ENCODE data around the gene FARS2.

Gene FARS2

DNA sequence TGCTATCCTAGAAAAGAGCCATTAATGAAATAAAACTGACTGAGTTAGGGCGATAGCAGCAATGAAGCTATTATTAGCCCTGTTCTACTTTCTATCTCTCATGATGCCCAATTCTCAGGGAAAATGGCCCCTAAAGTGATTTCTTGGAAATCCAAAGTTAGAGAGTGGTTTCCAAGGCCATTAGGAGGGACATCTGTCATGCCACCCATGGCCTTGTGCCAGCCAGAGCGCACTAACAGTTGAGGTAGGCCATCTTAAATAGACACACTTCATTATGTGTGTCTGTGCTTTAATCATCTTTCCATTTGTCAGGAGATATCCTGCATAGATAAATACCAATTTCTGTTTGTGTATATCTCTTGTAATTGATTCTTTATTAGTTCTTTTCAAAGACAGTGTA is 483.8 kb downstream of the FARS2 start:
- DNase-seq: no peak

DNA sequence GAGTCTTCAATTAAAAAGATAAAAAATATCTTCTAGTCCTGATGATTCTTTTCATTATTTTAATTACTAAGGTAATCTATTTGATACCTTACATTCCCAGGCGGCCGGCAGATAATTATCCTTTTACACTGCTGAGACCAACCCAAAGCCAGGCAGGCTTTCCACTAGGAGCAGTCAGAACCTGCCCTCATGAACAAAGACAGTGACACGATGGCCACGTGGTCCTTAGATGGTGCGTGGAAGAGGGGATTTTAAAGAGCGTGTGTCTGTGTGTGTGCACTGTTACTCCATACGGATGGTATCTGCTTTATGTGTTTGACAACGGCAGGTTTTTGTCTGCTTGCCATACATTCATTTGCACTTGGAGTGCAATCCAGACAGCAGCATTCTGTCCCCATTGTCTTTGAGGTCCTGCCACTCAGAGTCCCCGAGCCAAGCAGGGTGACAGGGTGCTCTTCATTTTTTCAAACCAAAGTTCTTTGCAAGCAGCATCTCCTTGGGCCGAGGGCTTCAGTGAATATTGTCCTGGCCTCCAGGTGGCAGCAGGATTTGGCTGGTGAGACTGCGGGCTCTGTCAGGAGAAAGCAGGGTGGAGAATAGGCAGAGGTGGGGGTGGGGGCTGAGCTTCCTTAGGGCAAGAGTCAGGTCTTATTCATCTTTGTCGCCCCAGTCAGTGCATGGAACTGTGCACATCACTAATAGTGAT is 484.9 kb downstream of the FARS2 start:
- peak in 1 of 2 experiments; percentile 9 for DNase-seq

DNA sequence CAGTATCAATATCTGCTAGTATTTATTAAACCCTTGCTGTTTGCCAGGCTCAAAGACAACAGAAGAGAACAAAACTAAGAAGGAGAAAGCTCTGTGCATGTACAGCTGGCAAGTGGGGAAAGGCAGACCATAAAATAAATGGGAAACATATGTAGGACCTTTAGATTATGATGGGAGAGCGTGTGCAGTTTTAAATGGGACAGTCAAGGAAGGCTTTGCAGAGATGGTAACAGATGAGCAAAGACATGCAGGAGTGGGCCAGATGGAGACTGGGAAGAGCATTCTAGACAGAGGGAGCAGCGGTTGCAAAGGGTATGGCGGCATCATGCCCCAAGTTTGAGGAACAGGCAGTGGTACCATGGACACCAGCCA is 485.4 kb downstream of the FARS2 start:
- no peak for DNase-seq

DNA sequence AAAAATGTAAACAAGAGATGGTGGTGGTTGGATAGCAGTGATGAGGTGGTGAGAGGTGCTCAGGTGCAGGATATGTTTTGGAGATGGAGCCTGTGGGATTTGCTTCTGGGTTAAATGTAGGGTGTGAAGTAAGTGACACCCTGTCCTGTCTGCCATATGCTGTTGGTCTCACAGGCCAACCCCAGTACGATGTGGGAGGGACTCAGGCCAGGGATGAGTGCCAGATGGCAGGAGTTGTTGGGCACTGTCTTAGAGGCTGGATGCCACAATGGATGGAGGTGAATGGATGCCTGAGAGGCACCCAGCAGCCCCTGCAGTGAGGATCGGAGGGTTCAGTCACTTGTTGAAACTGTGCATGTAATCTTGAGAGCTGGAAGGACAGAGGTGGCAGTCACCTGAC is 486.1 kb downstream of the FARS2 start:
- DNase-seq: no peak

DNA sequence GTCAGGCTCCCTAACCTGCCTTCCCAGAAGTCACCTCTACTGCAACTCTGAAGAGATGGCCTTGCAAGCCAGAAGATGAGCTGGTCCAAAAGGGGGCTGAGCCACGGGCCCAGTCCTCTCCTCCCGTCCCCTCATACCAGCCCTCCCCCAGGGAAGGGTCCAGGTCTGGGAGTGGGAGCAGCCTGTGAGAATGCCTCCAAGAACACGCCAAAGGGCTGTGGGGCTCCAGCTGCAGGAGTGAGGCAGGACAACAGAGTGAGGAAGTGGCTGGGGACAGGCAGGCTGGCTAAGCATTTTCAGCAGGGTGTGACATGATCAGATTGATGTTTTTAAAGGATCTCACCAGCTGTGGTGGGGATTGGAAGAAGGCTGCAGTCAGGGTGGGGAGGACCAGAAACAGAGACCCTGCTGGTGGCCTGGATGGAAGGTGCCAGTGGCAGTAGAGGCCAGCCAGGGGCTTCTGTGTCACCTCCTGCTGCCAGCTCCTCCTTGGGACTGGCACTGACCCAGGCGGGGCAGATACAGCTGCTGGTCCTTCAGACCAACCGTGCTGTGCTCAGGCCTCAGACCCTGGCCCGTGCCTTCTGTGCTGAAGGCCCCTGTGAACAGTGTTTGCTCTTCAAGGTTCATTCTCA is 487.8 kb downstream of the FARS2 start:
- no peak for DNase-seq

DNA sequence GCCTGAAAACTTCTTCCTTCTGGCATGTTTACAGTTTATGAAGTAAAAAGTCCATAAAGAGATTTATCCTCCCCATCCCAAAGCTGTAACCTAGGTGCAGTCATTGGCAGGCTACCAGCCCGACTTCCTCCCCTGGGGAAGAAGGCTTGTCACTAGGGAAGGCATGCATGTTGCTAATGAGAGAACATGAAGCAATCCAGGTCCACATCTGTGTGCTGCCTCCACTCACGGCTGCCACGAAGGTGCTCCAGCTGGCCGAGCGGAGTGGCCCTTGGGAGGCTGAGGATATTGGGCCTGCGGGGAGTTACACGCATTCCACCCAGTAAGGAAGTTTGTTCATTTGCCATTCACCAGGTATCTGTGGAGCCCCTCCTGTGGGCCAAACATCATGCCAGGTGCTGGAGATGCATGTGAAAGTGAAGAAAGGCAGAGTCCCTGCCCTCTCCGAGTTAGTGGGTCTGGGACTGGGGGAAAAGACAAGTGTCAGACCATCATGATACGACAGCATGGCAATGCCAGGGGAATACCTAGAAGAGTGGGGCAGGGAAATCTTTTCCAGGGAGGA is 488.4 kb downstream of the FARS2 start:
- no peak for DNase-seq

DNA sequence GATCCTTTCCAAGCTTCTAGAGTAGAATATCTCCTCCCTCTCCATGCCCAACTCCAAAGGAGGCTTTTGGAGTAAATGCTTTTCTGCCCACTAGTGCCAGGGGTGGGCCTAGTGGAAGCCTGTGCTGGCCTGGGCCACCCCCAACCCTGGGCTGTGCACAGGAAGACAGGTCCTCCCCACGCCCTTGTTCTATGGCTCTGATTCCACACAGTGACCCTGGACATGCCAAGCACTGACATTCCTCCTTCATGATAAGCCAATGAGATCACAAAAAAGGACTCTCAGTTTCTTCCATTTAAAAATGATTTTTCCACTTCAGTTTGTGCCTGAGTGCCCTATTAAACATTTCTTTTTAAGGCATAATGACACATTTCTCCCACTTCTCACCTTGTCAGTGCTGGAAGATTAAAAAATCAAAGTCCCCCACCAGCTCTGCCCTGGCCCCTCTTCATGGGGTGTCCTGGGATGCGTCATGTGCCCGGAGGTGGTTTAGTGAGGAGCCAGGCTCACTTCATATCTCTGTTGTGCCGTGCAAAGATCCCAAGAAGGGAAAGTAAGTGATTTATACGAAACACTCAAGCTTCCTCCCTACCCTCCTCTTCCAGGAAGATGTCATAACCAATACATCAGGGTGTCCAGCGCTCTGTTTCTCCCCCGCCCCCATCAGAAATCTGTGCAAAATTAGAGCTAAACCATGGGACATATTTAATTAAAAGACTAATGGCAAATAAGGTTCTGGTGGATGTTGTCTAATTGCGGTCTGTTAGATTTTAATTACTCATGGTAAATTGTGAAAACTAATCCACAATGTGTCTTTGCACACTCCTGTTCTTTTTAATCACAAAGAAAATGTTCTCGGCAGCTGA is 490.4 kb downstream of the FARS2 start:
- no peak for DNase-seq

DNA sequence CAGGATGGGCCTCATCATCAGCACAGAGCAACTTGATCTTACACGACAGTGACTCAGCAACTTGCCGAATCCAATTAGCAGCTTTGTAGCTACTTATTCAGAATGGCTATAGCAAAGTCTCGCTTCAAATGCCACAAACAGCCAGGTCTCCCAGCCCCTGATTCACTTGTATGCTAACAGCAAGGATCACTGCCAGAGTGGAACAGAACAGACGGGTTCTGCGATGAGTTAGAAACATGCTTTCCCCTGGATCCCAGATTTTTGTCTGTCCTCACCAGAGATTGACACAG is 491.0 kb downstream of the FARS2 start:
- peak in 1 of 2 experiments; percentile 33 for DNase-seq

DNA sequence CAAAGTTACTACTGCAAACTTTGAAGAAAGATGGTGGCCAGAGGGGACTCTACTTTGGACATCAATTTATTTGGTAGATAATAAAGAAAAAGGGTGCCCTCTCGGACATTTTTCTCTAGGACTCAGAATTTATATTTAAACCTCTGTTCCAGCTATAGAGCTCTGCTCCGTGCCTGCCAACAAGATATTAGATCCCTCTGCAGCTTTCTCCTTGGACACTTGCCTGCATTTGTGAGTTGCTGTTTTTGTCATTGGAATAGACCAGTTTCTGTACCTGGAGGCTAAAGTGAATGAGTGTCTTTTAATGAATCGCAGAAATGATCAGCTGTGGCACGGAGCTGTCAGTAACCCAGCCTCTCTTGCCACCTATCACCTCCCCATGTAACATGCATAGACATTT is 491.9 kb downstream of the FARS2 start:
- no peak for DNase-seq

DNA sequence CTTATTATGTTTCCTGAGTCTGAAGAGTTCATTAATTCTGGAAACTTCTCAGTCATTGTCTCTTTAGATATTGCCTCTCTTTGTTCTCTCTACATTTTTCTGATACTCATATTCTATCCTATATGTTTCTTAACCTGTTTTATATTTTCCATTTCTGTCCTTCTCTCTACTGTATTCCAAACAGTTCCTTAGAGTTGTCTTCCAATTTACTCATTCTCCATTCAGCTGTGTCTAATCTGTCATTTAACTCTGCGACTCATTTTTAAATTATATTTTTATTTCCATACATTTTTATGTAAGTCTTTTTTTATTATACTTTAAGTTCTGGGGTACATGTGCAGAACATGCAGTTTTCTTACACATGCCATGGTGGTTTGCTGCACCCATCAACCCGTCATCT is 493.6 kb downstream of the FARS2 start:
- no peak for DNase-seq

DNA sequence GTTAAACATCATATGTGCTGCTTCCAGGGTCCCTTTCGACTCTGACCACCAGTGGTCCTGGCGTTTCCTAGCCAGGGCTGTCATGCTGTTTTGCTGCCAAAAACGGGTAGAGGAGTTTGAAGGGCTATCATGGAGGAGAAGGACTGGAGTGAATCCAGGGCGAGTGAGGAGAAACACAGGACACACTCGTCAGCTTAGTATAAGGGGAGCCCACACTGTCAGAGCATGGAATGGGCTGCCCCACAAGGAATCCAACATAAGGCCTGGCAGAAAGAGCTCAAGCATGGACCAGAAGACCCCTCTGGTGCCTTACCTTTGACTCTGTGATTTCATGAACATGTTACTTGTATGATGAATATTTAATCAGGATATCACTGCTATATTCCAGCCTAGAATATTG is 498.3 kb downstream of the FARS2 start:
- DNase-seq: no peak

DNA sequence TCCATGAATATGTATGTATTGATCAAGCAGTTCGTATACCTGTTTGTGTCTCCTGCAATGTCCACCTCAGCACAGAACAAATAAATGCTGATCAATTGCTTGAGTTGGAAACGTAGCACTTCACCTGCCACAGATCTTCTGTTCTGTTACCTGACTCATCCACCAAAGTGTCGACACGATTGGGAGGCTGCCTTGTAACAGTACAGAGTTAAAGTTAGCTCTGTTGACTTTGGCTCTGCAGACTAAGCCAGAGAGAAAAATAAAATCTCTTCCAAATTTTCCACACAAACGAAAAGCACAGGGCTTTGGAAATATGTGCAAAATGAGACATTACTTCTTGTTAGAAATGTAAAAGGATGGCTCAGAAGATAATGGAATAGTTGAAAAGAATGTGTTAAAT is 500.1 kb downstream of the FARS2 start:
- DNase-seq: no peak

DNA sequence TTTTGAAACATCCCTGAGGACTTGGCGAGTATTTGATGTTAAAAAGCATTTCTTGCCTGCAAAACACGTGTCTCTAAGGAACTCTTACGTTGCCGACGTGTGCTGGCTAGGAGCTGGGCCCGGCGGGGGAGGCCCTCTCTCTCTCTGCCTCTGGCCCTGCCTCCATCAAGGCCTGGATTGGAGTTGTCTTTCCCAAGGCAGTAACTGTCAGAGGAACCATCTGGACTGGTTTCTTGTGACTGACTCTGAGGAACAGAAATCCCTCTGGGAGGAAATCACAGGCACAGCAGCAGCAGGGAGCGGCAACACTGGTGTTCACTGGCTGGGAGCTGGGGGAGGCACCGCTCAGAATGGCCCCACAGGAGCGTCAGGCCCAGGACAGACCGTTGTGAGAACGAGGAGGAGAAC is 501.3 kb downstream of the FARS2 start:
- no peak for DNase-seq

DNA sequence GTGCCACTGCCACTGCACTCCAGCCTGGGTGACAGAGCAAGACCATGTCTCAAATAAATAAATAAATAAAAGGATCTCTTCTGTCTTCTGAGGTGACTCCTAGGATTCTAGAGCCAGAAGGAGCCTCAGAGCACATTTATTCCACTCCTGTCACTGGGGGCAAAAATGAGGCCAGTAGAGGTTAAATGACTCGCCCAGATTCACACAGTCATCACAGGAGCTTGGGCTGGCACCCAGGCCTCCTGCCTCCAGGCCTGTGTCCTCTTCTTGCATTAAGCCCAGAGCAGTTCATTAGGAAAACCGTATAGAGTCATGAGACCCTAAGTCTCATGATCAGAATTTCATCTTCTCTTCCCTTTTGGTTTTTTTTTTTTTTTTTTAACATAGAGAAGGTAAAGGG is 502.1 kb downstream of the FARS2 start:
- no peak for DNase-seq

DNA sequence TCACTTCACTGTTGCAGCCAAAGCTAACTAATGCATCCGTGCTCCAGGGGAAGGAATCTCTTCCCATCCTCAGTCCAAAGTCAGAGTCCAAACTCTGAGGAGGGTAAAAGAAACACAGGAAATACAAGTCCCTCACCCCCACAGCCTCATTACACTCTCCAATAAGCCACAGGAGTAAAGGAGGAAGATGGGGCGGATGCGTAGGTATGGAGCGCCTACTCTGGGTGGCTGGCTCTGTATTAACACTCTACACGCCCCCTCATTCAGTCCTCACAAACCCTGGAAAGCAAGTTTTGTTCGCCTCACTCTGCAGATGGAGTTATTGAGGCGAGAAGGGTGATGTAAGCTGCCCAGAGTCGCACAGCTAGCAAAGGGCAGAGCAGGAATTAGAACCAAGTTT is 502.6 kb downstream of the FARS2 start:
- no peak for DNase-seq

DNA sequence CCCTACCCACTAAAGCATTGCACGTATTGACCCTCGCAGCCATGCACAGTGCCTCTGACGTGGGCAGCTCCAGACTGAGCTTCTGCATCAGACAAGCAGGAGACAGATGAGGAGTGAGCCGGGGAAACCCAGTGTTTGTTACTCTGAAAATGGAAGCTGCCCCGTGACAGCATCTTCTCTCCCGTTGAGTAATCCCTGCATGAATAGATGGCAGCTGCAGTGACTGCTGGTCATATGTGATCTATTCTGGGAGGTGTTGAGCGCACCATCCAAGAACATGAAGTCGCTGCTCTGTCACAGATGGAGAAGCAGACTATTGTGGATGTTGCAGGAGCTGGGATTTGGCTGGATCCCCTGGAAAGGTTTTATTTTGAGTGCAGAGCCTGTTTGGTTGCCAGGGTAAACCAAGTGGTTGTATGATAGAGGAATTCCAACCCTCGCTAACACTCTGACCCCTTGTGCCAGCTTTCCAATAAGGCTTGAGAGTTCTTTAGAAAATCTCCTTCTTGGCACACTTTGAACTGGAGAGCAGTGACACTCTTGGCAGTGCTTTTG is 503.2 kb downstream of the FARS2 start:
- DNase-seq: no peak

DNA sequence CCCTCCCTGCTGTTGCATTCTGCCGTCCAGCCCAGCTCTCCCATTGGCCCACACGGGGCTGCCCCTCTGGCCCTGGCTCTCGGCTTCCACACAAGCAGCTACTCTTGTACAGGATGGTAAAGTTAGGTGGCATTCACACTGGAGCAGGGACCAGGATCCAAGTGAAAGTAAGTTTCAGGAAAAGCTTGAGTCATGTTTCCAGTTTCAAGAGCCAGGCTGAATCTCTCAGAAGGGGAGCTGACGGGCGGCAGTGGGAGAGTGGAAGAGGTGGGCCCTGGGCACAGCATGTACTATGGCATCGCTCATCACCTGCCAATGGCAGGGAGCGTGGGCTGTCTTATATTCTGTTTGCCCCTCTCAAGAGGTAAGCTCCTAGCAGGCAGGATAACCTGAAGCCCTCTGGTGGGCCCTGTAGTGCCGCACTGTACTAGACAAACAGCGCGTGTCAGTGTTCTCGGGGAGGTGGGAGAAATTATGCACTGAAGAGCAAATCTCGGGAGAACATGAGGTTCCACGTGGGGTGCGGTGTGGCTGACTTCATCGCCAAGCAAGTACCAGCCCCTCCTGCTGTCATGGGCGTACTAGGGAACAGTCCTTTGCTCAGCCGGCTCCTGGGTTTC is 503.9 kb downstream of the FARS2 start:
- no peak for DNase-seq

DNA sequence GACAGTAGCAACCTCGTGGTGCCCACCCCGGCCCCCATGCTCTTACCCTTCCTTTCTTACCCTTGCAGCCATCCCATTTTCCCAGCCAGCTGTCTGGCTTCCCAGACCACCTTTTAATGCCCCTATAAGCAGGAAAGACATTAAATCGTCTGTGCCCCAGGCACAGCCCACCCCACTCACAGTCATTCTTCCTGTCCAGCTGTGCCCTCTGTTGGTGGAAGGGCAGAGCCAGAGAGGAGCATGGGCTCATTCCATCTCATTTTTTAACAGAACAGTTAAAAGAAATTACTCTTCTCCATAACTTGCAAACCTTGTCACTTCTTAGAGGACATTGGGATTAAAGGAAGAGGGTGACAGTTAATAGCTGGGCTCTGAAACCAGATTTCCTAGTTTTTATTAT is 504.9 kb downstream of the FARS2 start:
- no peak for DNase-seq

DNA sequence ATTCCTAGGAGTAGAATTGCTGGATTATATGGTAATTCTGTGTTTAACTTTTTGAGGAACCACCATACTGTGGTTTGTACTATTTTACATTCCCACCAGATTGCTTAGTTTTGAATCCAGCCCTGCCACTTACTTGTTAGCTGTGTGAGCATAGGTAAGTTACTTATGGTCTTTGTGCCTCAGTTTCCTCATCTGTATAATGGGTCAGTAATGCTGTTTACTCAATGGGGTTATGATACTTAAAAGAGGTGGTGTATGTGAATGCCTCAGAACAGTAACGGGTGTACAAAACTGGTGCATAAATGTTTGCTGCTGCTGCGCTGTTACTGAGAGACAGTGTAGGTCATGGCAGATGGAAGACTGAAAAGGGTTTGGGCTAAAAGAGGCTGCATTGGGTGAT is 506.2 kb downstream of the FARS2 start:
- no peak for DNase-seq

DNA sequence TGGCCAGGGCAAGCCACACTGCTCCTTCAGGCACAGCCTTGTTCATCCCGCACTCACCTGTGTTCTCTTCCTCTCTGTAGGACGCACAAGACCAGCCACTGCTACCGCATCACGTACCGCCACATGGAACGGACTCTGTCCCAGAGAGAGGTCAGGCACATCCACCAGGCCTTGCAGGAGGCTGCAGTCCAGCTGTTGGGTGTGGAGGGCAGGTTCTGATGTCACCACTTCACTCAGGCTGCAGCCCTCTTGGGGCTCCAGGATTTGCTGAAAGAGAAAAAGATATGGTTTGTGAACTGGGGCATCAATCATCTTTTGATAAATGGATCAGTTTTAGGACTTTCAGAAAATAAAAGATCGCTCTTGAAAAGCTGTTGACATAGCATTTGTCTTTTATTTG is 509.9 kb downstream of the FARS2 start:
- no peak for DNase-seq

DNA sequence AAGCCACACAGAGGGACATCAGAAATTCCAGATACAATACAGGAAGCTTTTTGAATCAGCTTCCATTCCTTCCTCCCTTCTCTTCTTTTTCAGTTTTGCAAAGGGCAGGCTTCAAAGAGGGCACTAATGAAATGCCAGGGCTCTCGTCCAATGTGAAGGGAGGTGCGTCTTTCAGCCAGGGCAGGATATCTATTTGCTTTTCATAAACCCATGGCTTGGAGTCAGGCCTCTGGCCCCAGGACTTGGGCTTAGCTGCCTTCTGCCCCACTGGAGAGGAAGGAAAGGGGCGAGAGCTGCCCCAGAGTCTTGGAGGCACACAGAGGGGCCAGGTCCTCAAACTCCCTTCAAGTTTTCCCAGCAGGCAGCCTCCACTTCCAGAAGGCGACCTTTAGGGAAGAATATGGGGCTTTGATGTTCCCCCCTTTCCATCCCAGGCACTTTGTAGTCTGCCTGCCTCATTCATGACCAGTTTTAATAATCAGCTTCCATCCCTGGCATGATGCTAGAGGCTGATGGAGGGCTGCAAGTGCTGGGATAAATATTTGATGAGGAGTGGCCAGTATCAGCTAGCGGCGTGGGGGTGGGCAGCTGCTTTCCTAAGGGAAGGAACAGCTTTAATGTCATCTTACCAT is 510.6 kb downstream of the FARS2 start:
- no peak for DNase-seq

DNA sequence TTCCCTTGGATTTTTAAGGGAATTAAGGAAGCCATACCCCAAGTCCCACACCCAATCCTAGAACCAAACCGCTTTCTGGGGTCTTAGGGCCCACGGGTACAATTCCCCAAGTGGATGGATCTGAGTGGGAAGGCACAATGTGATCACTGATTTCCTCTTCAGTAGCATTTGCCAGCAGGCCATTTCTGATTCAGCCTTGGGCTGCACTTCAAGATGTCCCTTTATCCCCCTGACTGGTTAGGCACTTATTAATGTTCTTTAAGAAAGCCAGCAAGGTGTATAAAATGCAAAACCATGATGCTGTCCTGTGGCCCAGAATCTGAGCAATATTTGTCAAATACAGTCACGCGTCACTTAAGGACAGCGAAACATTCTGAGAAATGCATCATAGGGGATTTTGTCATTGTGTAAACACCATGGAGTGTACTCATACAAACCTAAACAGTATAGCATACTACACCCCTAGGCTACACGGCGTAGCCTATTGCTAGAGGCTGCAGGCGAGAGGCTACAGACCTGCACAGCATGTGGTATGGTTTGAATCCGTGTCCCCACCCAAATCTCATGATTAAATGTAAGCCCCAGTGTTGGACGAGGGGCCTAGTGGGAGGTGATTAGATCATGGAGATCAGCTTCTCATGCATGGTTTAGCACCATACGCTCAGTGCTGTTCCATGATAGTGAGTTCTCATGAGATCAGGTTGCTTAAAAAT is 511.3 kb downstream of the FARS2 start:
- DNase-seq: no peak

All from NCI-H2081 (cell line).